SK-N-SH treated with all-trans-retinoic acid at 6 μM for 48 hours (cell line): ENCODE measurements around the gene TMEM87A.
"Not testable (repeated sequence)": the region's sequence is repeated elsewhere in the genome, so short reads cannot be mapped to it uniquely, and the experiment has no call there.

Experiments
- ATAC-seq: fragments of 200-7000 bp; cut with Tn5 transposase; 3 replicates; pipeline ENCODE4 v1.9.1; 2020; ENCODE audit warnings: mild to moderate bottlenecking, moderate library complexity
- BACH2 ChIP-seq: fragments of 250-450 bp; sonication (Bioruptor Pico); IDR thresholded peaks from 2 replicates; pipeline ENCODE4 v1.9.0; 2021; ENCODE audit warnings: mild to moderate bottlenecking, borderline replicate concordance
- CSDC2 ChIP-seq: fragments of 250-450 bp; sonication (Bioruptor Pico); IDR thresholded peaks from 2 replicates; pipeline ENCODE4 v1.5.0; 2020; ENCODE audit warnings: mild to moderate bottlenecking, moderate library complexity
- ESRRG ChIP-seq: fragments of 250-450 bp; sonication (Bioruptor Pico); IDR thresholded peaks from 2 replicates; pipeline ENCODE4 v1.6.1; 2021; ENCODE audit warnings: mild to moderate bottlenecking
- GLIS3 ChIP-seq: fragments of 250-450 bp; sonication (Bioruptor Pico); IDR thresholded peaks from 2 replicates; pipeline ENCODE4 v1.5.0; 2020; ENCODE audit warnings: mild to moderate bottlenecking, moderate library complexity
- ISL1 ChIP-seq: fragments of 250-450 bp; sonication (Bioruptor Pico); IDR thresholded peaks from 2 replicates; pipeline ENCODE4 v2.1.2; 2022; ENCODE audit warnings: mild to moderate bottlenecking, moderate library complexity
- POU6F1 ChIP-seq: fragments of 250-450 bp; sonication (Bioruptor Pico); IDR thresholded peaks from 2 replicates; pipeline ENCODE4 v1.8.0; 2021; ENCODE audit warnings: low read depth, mild to moderate bottlenecking, moderate library complexity, borderline replicate concordance
- PPARA ChIP-seq: fragments of 250-450 bp; sonication (Bioruptor Pico); IDR thresholded peaks from 2 replicates; pipeline ENCODE4 v1.5.0; 2020; ENCODE audit warnings: mild to moderate bottlenecking, borderline replicate concordance
- RARB ChIP-seq: fragments of 250-450 bp; sonication (Bioruptor Pico); IDR thresholded peaks from 2 replicates; pipeline ENCODE4 v1.8.0; 2021; ENCODE audit warnings: mild to moderate bottlenecking, moderate library complexity
- TSHZ2 ChIP-seq: fragments of 250-450 bp; sonication (Bioruptor Pico); IDR thresholded peaks from 2 replicates; pipeline ENCODE4 v1.5.0; 2020; ENCODE audit warnings: mild to moderate bottlenecking, moderate library complexity
- ZC3H10 ChIP-seq: fragments of 250-450 bp; sonication (Bioruptor Pico); IDR thresholded peaks from 2 replicates; pipeline ENCODE4 v1.5.1; 2021; ENCODE audit warnings: mild to moderate bottlenecking, moderate library complexity
- ZFP3 ChIP-seq: fragments of 250-450 bp; sonication (Bioruptor Pico); IDR thresholded peaks from 2 replicates; pipeline ENCODE4 v1.5.0; 2020; ENCODE audit warnings: mild to moderate bottlenecking, moderate library complexity
- ZFP30 ChIP-seq: fragments of 450-650 bp; formaldehyde crosslinking; IDR thresholded peaks from 2 replicates; pipeline ENCODE4 v1.5.0; 2022; ENCODE audit warnings: mild to moderate bottlenecking, moderate library complexity
- ZNF565 ChIP-seq: fragments of 450-650 bp; formaldehyde crosslinking; conservative IDR thresholded peaks from 2 replicates; pipeline ENCODE4 v1.5.0; 2020; ENCODE audit warnings: low read depth, mild to moderate bottlenecking, moderate library complexity
- ZNF70 ChIP-seq: fragments of 450-650 bp; formaldehyde crosslinking; IDR thresholded peaks from 2 replicates; pipeline ENCODE4 v1.5.0; 2020; ENCODE audit warnings: mild to moderate bottlenecking, moderate library complexity
- ZNF8 ChIP-seq: fragments of 450-650 bp; formaldehyde crosslinking; IDR thresholded peaks from 2 replicates; pipeline ENCODE4 v1.5.0; 2020; ENCODE audit warnings: mild to moderate bottlenecking, moderate library complexity
- TF ChIP-seq, protein P1 (sequence below): fragments of 250-450 bp; sonication (Bioruptor Pico); IDR thresholded peaks from 2 replicates; pipeline ENCODE4 v1.5.1; 2021; ENCODE audit warnings: mild to moderate bottlenecking, moderate library complexity

The TMEM87A gene

DNA sequence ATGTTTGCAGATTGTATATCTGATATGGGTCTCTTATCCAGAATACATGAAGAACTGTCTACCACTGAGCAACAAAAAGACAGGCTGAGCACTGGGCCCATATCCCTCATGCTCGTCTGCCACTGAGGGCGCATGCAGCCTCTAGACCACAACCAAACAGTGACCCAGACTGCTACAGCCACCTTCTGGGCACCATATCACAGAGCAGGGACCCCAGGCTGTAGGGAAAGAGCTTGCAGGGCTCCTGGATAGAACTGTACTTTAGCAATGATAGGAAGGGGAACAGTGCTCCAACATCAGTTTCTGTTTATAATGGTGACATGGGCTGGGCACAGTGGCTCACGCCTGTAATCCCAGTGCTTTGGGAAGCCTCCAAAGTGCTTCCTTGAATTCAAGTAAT, 40.2 kb upstream of the TMEM87A start:
- TF ChIP-seq ZFP30 (CRISPR knock-in tag) = no peak
- ATAC-seq = no peak

DNA sequence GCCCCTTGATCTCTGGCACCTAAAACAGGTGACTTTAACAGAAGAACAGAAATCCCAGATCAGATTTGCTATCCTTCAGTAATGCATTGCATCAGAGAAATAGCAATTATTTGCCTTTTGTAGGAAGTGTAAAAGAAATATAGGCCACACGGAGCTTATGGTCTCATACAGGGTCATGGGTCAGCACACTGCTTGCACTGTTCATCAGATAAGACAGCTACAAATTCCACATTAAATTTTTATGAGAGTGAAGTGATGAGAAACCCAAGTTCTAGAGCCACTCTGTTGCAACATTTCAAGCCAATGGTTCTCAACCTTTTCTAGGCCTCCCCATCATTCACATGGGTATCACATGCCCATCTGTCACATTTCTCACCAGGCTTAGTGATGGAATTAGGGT, 33.4 kb upstream of the TMEM87A start:
- no peak for TF ChIP-seq ZNF565
- TF ChIP-seq PPARA (CRISPR knock-in tag) = no peak
- no peak for TF ChIP-seq ZFP3
- TF ChIP-seq TSHZ2 (CRISPR knock-in tag) = no peak
- TF ChIP-seq POU6F1 = no peak
- no peak for TF ChIP-seq BACH2 (CRISPR knock-in tag)
- TF ChIP-seq, protein P1, sequence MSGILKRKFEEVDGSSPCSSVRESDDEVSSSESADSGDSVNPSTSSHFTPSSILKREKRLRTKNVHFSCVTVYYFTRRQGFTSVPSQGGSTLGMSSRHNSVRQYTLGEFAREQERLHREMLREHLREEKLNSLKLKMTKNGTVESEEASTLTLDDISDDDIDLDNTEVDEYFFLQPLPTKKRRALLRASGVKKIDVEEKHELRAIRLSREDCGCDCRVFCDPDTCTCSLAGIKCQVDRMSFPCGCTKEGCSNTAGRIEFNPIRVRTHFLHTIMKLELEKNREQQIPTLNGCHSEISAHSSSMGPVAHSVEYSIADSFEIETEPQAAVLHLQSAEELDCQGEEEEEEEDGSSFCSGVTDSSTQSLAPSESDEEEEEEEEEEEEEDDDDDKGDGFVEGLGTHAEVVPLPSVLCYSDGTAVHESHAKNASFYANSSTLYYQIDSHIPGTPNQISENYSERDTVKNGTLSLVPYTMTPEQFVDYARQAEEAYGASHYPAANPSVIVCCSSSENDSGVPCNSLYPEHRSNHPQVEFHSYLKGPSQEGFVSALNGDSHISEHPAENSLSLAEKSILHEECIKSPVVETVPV (CRISPR knock-in tag) = no peak
- TF ChIP-seq CSDC2 (CRISPR knock-in tag) = no peak
- TF ChIP-seq ZNF8 = no peak
- TF ChIP-seq RARB (CRISPR knock-in tag) = no peak
- no peak for TF ChIP-seq ZNF70 (CRISPR knock-in tag)
- TF ChIP-seq ESRRG = no peak
- TF ChIP-seq GLIS3 (CRISPR knock-in tag) = no peak
- no peak for TF ChIP-seq ZC3H10 (CRISPR knock-in tag)
- TF ChIP-seq, all 23 proteins: peak for 0

GRCh38 chr15:42301004-42301403, 27.8 kb upstream of the TMEM87A start:
- ATAC-seq = not testable (repeated sequence)

More for the DNA sequence above, 33.4 kb upstream of the TMEM87A start:
- no peak for ATAC-seq

DNA sequence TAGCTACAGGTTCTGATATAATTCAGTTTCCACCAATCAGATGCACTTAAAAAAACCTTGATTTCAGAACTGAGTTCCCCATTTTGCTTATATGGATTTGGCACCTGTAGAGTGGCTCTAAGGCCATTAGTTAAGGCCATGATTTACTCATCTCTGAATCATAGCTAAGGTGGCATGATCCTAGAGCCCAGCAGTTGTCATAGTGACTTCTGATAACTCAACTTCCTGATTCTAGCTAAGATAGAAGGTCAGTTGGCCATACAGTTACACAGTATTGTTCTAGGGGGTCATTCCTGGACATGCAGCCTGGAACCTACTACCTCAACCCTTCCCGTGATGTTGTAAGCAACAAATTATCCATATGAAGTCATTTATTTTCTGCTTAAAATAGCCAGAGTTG, 15.9 kb upstream of the TMEM87A start:
- TF ChIP-seq ZFP30 (CRISPR knock-in tag) (no peak), ISL1 (CRISPR knock-in tag) (no peak), TSHZ2 (CRISPR knock-in tag) (no peak), GLIS3 (CRISPR knock-in tag) (no peak), POU6F1 (no peak), RARB (CRISPR knock-in tag) (no peak), CSDC2 (CRISPR knock-in tag) (no peak)
- TF ChIP-seq, protein P1 (CRISPR knock-in tag) = no peak
- ATAC-seq = no peak
